Right atrium auricular region (tissue), 2 donors: Measurements from ENCODE around the gene MBTPS1. TPM values are rescaled to one million over a fixed set of nuclear protein-coding genes. Genes with fewer than 3 reads are reported as not detected.

ENCODE experiments used
- DNase-seq: peaks from one replicate; pipeline ENCODE4 v3.0.0-alpha.2; 2019; ENCODE audit warnings: low spot score
- H3K27ac ChIP-seq, 2 donors: fragments of 200-600 bp; sonication (generic); 1 replicate in 1 of 2; 2 replicates in 1 of 2; pipeline ENCODE4 v1.5.1; 2016 to 2019
- H3K27me3 ChIP-seq, 2 donors: fragments of 200-600 bp; sonication (generic); one replicate each; pipeline versions ENCODE4 v1.5.1 to v1.6.0; 2017 to 2019
- H3K36me3 ChIP-seq: fragments of 200-600 bp; sonication (generic); one replicate; pipeline ENCODE4 v1.5.1; 2016
- H3K4me1 ChIP-seq, 2 donors: fragments of 200-600 bp; sonication (generic); one replicate each; pipeline versions ENCODE4 v1.5.1 to v1.6.0; 2017 to 2019
- H3K4me3 ChIP-seq, 2 donors: fragments of 200-600 bp; sonication (generic); 1 replicate in 1 of 2; 2 replicates in 1 of 2; pipeline ENCODE4 v1.5.1; 2017 to 2019; ENCODE audit warnings: mild to moderate bottlenecking in 1 of 2, moderate library complexity in 1 of 2
- H3K9me3 ChIP-seq, 2 donors: fragments of 200-600 bp; sonication (generic); one replicate each; pipeline ENCODE4 v1.5.1; 2019
- total RNA-seq, 2 donors: library from RNA; depleted of rRNA; stranded (reverse); fragments of >200 nt; gene quantifications; one replicate each; pipeline ENCODE4 v1.1.0, GENCODE V29; 2016
- TF ChIP-seq, protein P1 (sequence below), 2 donors: fragments of 200-600 bp; sonication (generic); IDR thresholded peaks; one replicate each; pipeline ENCODE4 v1.5.1; 2019; ENCODE audit warnings: antibody characterized with exemption in 2 of 2

Gene MBTPS1
- total RNA-seq, 2 donors from 2014 or later, result 75.3 to 77.5 TPM

GRCh38 chr16:84082835-84083569 is 33.7 kb downstream of the MBTPS1 start:
- H3K27ac ChIP-seq, result peak overlapping the region in 1 of 2 donors; percentile 62

DNA sequence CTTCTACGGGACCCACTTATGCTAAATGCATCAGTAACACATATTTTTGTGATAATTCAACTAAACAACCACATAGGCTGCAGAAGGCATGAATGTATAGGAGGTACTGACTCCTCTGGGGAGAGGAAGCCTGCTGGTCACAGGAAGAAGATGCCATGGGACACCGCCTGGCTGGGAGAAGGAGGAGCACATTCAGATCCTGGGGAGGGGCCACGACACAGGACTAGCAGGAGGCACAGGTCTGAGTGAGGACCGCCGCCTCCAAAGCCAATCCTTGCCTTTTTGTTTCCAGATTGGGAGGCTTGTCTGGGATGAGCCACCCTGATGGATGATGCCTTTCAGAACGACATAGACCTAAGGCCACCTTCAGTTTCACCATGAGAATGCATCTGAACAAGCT is 34.6 kb downstream of the MBTPS1 start:
- no peak overlapping the region for H3K4me3 ChIP-seq
- H3K36me3 ChIP-seq, result peaks cover 59% of the 10 kb centered on the region
- TF ChIP-seq, protein P1, sequence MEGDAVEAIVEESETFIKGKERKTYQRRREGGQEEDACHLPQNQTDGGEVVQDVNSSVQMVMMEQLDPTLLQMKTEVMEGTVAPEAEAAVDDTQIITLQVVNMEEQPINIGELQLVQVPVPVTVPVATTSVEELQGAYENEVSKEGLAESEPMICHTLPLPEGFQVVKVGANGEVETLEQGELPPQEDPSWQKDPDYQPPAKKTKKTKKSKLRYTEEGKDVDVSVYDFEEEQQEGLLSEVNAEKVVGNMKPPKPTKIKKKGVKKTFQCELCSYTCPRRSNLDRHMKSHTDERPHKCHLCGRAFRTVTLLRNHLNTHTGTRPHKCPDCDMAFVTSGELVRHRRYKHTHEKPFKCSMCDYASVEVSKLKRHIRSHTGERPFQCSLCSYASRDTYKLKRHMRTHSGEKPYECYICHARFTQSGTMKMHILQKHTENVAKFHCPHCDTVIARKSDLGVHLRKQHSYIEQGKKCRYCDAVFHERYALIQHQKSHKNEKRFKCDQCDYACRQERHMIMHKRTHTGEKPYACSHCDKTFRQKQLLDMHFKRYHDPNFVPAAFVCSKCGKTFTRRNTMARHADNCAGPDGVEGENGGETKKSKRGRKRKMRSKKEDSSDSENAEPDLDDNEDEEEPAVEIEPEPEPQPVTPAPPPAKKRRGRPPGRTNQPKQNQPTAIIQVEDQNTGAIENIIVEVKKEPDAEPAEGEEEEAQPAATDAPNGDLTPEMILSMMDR (IDR thresholded peaks at IDR 0.05), result no peak
- no peaks in the 10 kb centered on the region for H3K9me3 ChIP-seq
- H3K4me1 ChIP-seq, result peaks cover 0 to 44% of the 10 kb centered on the region in 2 donors
- no peaks in the 10 kb centered on the region for H3K27me3 ChIP-seq
- DNase-seq, result no peak
- peak overlapping the region in 1 of 2 donors; percentile 62 for H3K27ac ChIP-seq

More at GRCh38 chr16:84082835-84083569, 33.7 kb downstream of the MBTPS1 start:
- TF ChIP-seq, protein P1 (IDR thresholded peaks at IDR 0.05), result no peak
- H3K36me3 ChIP-seq, result peaks cover 68% of the 10 kb centered on the region
- H3K4me1 ChIP-seq, result peaks cover 0 to 44% of the 10 kb centered on the region in 2 donors
- no peak for DNase-seq
- no peaks in the 10 kb centered on the region for H3K9me3 ChIP-seq
- H3K27me3 ChIP-seq, result no peaks in the 10 kb centered on the region
- no peak overlapping the region for H3K4me3 ChIP-seq

DNA sequence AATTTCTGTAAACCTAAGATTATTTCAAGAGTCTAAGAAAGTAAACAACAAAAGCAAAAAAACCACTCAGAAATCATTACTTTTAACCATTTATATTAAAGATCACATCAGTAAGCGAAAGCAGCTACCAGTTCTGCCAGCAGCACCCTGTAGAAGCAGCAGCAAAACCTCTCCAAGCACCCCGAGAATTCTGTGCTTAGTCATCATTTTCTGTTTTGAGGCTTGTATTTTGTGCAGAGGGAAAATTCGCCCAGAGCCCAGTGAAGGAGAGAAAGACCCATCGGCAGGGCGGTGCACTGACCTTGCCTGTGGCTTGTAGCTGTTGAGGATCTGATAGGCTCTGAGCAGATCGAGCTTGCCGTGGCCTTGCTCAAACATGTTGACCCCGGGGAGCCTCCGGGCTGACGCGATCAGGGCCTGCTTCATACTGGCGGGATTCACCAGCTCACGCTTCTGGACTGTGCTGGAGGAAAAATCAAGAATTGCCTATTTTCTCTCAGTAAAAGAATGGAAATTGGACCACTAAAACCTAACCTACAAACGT is 35.2 kb downstream of the MBTPS1 start:
- H3K9me3 ChIP-seq, result no peaks in the 10 kb centered on the region
- peak overlapping the region in 1 of 2 donors; percentile 62 for H3K27ac ChIP-seq
- peaks cover 0 to 44% of the 10 kb centered on the region in 2 donors for H3K4me1 ChIP-seq
- H3K27me3 ChIP-seq, result no peaks in the 10 kb centered on the region
- TF ChIP-seq, protein P1 (IDR thresholded peaks at IDR 0.05), result no peak
- peaks cover 58% of the 10 kb centered on the region for H3K36me3 ChIP-seq
- no peak for DNase-seq
- no peak overlapping the region for H3K4me3 ChIP-seq

- Histone ChIP-seq H3K4me3 (no peak overlapping the region), H3K36me3 (peaks cover 57% of the 10 kb centered on the region), H3K27me3 (no peaks in the 10 kb centered on the region), H3K4me1 (peaks cover 0 to 40% of the 10 kb centered on the region in 2 donors), H3K27ac (peak overlapping the region; percentile 61 to 62), H3K9me3 (no peaks in the 10 kb centered on the region)
- no peak for DNase-seq
- TF ChIP-seq, protein P1 (IDR thresholded peaks at IDR 0.05), result no peak
These were observed 35.9 kb downstream of the MBTPS1 start for GRCh38 chr16:84080813-84081212.

DNA sequence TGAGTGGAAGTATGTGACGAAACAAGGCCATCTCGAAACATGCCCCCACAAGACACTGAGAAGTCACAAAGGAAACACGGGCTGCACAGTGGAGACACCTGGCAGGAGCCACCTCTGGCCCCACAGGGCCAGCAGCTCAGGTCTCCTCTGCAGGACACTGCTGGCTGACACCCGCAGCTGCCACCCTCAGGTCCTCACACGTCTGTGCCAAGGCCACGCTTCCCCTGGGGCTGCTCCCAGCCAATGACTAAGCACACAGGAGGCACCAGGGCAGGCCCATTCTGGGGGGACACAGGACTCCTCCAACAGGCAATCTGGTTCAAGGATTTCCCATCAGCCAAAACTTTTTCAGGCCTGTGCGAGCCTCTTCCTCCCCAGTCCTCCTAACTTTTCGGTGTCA is 36.4 kb downstream of the MBTPS1 start:
- no peaks in the 10 kb centered on the region for H3K27me3 ChIP-seq
- H3K27ac ChIP-seq, result peak overlapping the region; percentile 61 to 62
- TF ChIP-seq, protein P1 (IDR thresholded peaks at IDR 0.05), result no peak
- H3K4me1 ChIP-seq, result peaks cover 0 to 35% of the 10 kb centered on the region in 2 donors
- no peak overlapping the region for H3K4me3 ChIP-seq
- DNase-seq, result no peak
- H3K36me3 ChIP-seq, result peaks cover 61% of the 10 kb centered on the region
- H3K9me3 ChIP-seq, result no peaks in the 10 kb centered on the region
